Liver (tissue), 9 donors: ENCODE results near the gene MYH13. TPM values are rescaled to one million over a fixed set of nuclear protein-coding genes. Genes with fewer than 3 reads are reported as not detected.

Source experiments
- DNase-seq: peaks from one replicate; pipeline ENCODE4 v3.0.0-alpha.2; 2017; ENCODE audit warnings: low spot score
- H3K27ac ChIP-seq, 2 donors: one replicate each; pipeline ENCODE4 v1.7.0; 2013; ENCODE audit warnings: inconsistent platforms in 2 of 2, low read length in 2 of 2, control low read depth in 1 of 2, low read depth in 1 of 2, mild to moderate bottlenecking in 1 of 2
- H3K27me3 ChIP-seq, 4 donors: one replicate each; pipeline versions ENCODE4 v1.6.1 to v1.7.0; 2013; ENCODE audit warnings: low read length in 3 of 4, inconsistent platforms in 1 of 4, mild to moderate bottlenecking in 1 of 4, moderate library complexity in 1 of 4; ENCODE audit not compliant: control insufficient read depth in 4 of 4, insufficient read depth in 4 of 4
- H3K36me3 ChIP-seq, 4 donors: one replicate each; pipeline versions ENCODE4 v1.6.1 to v1.7.0; 2013; ENCODE audit warnings: low read length in 3 of 4, mild to moderate bottlenecking in 3 of 4, low read depth in 1 of 4, moderate library complexity in 1 of 4; ENCODE audit not compliant: control insufficient read depth in 4 of 4, insufficient read depth in 3 of 4
- H3K4me1 ChIP-seq, 4 donors: one replicate each; pipeline versions ENCODE4 v1.6.1 to v1.7.0; 2013; ENCODE audit warnings: low read length in 3 of 4, mild to moderate bottlenecking in 3 of 4, moderate library complexity in 1 of 4; ENCODE audit not compliant: control insufficient read depth in 4 of 4, insufficient read depth in 4 of 4
- H3K4me3 ChIP-seq, 3 donors: one replicate each; pipeline versions ENCODE4 v1.6.1 to v1.7.0; 2013; ENCODE audit warnings: low read length in 3 of 3, control low read depth in 1 of 3, low read depth in 1 of 3, mild to moderate bottlenecking in 1 of 3
- H3K9ac ChIP-seq, 2 donors: one replicate each; pipeline ENCODE4 v1.7.0; 2013; ENCODE audit warnings: low read length in 2 of 2, mild to moderate bottlenecking in 2 of 2, moderate library complexity in 2 of 2, control low read depth in 1 of 2, low read depth in 1 of 2
- H3K9me3 ChIP-seq, 4 donors: one replicate each; pipeline versions ENCODE4 v1.6.1 to v1.7.0; 2013; ENCODE audit warnings: low read length in 3 of 4; ENCODE audit not compliant: control insufficient read depth in 4 of 4
- EGR1 ChIP-seq, 2 donors: IDR thresholded peaks; 2 replicates each; pipeline ENCODE4 v1.6.1; 2016 to 2018; ENCODE audit warnings: antibody characterized with exemption in 2 of 2, low read depth in 2 of 2
- FOXA1 ChIP-seq: IDR thresholded peaks from 2 replicates; pipeline ENCODE4 v1.6.1; 2016; ENCODE audit warnings: antibody characterized with exemption
- FOXA2 ChIP-seq: IDR thresholded peaks from 2 replicates; pipeline ENCODE4 v1.6.1; 2016; ENCODE audit warnings: antibody characterized with exemption
- GABPA ChIP-seq, 2 donors: IDR thresholded peaks in 1 of 2; conservative IDR thresholded peaks in 1 of 2; 2 replicates each; pipeline ENCODE4 v1.6.1; 2016; ENCODE audit warnings: antibody characterized with exemption in 2 of 2, mild to moderate bottlenecking in 1 of 2, moderate library complexity in 1 of 2
- HNF4A ChIP-seq, 2 donors: conservative IDR thresholded peaks; 2 replicates each; pipeline ENCODE4 v1.6.1; 2016; ENCODE audit warnings: antibody characterized with exemption in 2 of 2, mild to moderate bottlenecking in 2 of 2
- HNF4G ChIP-seq: IDR thresholded peaks from 2 replicates; pipeline ENCODE4 v1.6.1; 2016; ENCODE audit warnings: antibody characterized with exemption
- JUND ChIP-seq, 2 donors: IDR thresholded peaks; 2 replicates each; pipeline ENCODE4 v1.6.1; 2016; ENCODE audit warnings: antibody characterized with exemption in 2 of 2
- NR2F2 ChIP-seq: IDR thresholded peaks from 2 replicates; pipeline ENCODE4 v1.6.1; 2016; ENCODE audit warnings: antibody characterized with exemption
- RAD21 ChIP-seq, 2 donors: IDR thresholded peaks; 2 replicates each; pipeline ENCODE4 v1.6.1; 2016; ENCODE audit warnings: antibody characterized with exemption in 2 of 2, mild to moderate bottlenecking in 2 of 2
- RXRA ChIP-seq, 2 donors: IDR thresholded peaks; 2 replicates each; pipeline ENCODE4 v1.6.1; 2017 to 2018; ENCODE audit warnings: antibody characterized with exemption in 2 of 2, mild to moderate bottlenecking in 1 of 2
- TAF1 ChIP-seq: conservative IDR thresholded peaks from 2 replicates; pipeline ENCODE4 v1.6.1; 2016; ENCODE audit warnings: antibody characterized with exemption, mild to moderate bottlenecking
- YY1 ChIP-seq: IDR thresholded peaks from 2 replicates; pipeline ENCODE4 v1.6.1; 2016; ENCODE audit warnings: antibody characterized with exemption, mild to moderate bottlenecking
- WGBS: extraction: QIAGEN DNeasy Blood & Tissue Kit; methylation state at CpG from one replicate; pipeline ENCODE4 v1.1.7; 2013; 5-methylcytosine and 5-hydroxymethylcytosine counted together
- polyA plus RNA-seq, 2 donors: library from polyadenylated mRNA; stranded (reverse) in 1 of 2; unstranded in 1 of 2; fragments of 200-250 nt in 1 of 2; fragments of >200 nt in 1 of 2; fragmentation: Nextera tagmentation in 1 of 2; extraction: Ambion mirVana in 1 of 2; gene quantifications; one replicate each; pipeline versions ENCODE4 v1.2.1 to v1.2.3, GENCODE V29; 2013 to 2015
- total RNA-seq, 2 donors: library from RNA; depleted of rRNA; stranded (reverse); fragments of >200 nt; gene quantifications; one replicate each; pipeline ENCODE4 v1.2.3, GENCODE V29; 2014
- TF ChIP-seq, protein P1 (sequence below): IDR thresholded peaks from 2 replicates; pipeline ENCODE4 v1.6.1; 2016; ENCODE audit warnings: antibody characterized with exemption
- TF ChIP-seq, protein P2 (sequence below): IDR thresholded peaks from 2 replicates; pipeline ENCODE4 v1.6.1; 2016; ENCODE audit warnings: antibody characterized with exemption
- TF ChIP-seq, protein P3 (sequence below): IDR thresholded peaks from 2 replicates; pipeline ENCODE4 v1.6.1; 2016; ENCODE audit warnings: antibody characterized with exemption
- TF ChIP-seq, protein P4 (sequence below): IDR thresholded peaks from 2 replicates; pipeline ENCODE4 v1.6.1; 2016; ENCODE audit warnings: antibody characterized with exemption, mild to moderate bottlenecking
- donor health status: healthy.
- donor health status: healthy.
- donor health status: healthy.
- donor health status: healthy.
- donor health status: healthy.

Gene MYH13
- total and polyA plus RNA-seq, 4 donors, result not detected

DNA sequence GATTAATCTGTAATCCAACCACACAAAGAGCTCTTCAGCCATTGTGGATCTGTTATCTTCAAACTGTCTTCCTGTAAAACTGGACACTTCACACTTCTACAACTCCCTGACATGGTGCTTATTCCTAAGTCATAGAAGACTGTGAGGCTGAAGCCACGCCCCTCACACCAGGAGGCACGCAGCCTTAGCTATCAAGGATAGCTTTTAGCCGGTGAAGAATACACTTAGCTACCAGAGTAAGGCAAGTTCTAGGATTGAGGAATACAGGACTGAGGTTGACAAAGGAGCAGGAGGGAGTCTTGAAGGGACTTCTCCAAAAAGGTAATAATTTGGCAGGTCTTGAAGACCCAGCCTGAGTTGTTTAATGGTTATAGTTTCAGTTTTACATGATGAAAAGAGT lies 94.6 kb downstream of the MYH13 start:
- Histone ChIP-seq H3K9me3 (no peaks in the 10 kb centered on the region), H3K9ac (no peak overlapping the region), H3K27ac (no peak overlapping the region), H3K36me3 (no peaks in the 10 kb centered on the region), H3K27me3 (peaks cover 0 to 3% (median 0%) of the 10 kb centered on the region in 4 donors), H3K4me1 (no peaks in the 10 kb centered on the region), H3K4me3 (no peak overlapping the region)
- DNase-seq, result no peak
- 23% methylated on average over 3 of the region's 3 CpGs for WGBS
- TF ChIP-seq, protein P1, sequence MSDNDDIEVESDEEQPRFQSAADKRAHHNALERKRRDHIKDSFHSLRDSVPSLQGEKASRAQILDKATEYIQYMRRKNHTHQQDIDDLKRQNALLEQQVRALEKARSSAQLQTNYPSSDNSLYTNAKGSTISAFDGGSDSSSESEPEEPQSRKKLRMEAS, result no peak
- no peak for TF ChIP-seq EGR1 (IDR thresholded peaks at IDR 0.05; ENCODE audit: low read depth in 2 of 2)
- no peak for TF ChIP-seq RAD21 (IDR thresholded peaks at IDR 0.05)
- TF ChIP-seq FOXA1, result no peak
- TF ChIP-seq, protein P2, sequence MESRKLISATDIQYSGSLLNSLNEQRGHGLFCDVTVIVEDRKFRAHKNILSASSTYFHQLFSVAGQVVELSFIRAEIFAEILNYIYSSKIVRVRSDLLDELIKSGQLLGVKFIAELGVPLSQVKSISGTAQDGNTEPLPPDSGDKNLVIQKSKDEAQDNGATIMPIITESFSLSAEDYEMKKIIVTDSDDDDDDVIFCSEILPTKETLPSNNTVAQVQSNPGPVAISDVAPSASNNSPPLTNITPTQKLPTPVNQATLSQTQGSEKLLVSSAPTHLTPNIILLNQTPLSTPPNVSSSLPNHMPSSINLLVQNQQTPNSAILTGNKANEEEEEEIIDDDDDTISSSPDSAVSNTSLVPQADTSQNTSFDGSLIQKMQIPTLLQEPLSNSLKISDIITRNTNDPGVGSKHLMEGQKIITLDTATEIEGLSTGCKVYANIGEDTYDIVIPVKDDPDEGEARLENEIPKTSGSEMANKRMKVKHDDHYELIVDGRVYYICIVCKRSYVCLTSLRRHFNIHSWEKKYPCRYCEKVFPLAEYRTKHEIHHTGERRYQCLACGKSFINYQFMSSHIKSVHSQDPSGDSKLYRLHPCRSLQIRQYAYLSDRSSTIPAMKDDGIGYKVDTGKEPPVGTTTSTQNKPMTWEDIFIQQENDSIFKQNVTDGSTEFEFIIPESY, result no peak
- no peak for TF ChIP-seq RXRA (IDR thresholded peaks at IDR 0.05)
- TF ChIP-seq NR2F2, result no peak
- TF ChIP-seq HNF4G, result no peak
- no peak for TF ChIP-seq FOXA2
- no peak for TF ChIP-seq YY1
- TF ChIP-seq HNF4A (conservative IDR thresholded peaks at IDR 0.05), result no peak
- TF ChIP-seq, protein P3, sequence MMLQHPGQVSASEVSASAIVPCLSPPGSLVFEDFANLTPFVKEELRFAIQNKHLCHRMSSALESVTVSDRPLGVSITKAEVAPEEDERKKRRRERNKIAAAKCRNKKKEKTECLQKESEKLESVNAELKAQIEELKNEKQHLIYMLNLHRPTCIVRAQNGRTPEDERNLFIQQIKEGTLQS, result no peak
- TF ChIP-seq JUND (IDR thresholded peaks at IDR 0.05), result no peak
- TF ChIP-seq, protein P4, sequence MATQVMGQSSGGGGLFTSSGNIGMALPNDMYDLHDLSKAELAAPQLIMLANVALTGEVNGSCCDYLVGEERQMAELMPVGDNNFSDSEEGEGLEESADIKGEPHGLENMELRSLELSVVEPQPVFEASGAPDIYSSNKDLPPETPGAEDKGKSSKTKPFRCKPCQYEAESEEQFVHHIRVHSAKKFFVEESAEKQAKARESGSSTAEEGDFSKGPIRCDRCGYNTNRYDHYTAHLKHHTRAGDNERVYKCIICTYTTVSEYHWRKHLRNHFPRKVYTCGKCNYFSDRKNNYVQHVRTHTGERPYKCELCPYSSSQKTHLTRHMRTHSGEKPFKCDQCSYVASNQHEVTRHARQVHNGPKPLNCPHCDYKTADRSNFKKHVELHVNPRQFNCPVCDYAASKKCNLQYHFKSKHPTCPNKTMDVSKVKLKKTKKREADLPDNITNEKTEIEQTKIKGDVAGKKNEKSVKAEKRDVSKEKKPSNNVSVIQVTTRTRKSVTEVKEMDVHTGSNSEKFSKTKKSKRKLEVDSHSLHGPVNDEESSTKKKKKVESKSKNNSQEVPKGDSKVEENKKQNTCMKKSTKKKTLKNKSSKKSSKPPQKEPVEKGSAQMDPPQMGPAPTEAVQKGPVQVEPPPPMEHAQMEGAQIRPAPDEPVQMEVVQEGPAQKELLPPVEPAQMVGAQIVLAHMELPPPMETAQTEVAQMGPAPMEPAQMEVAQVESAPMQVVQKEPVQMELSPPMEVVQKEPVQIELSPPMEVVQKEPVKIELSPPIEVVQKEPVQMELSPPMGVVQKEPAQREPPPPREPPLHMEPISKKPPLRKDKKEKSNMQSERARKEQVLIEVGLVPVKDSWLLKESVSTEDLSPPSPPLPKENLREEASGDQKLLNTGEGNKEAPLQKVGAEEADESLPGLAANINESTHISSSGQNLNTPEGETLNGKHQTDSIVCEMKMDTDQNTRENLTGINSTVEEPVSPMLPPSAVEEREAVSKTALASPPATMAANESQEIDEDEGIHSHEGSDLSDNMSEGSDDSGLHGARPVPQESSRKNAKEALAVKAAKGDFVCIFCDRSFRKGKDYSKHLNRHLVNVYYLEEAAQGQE, result no peak
- no peak for TF ChIP-seq GABPA (IDR thresholded peaks at IDR 0.05 in 1 of 2, conservative IDR thresholded peaks at IDR 0.05 in 1 of 2)

DNA sequence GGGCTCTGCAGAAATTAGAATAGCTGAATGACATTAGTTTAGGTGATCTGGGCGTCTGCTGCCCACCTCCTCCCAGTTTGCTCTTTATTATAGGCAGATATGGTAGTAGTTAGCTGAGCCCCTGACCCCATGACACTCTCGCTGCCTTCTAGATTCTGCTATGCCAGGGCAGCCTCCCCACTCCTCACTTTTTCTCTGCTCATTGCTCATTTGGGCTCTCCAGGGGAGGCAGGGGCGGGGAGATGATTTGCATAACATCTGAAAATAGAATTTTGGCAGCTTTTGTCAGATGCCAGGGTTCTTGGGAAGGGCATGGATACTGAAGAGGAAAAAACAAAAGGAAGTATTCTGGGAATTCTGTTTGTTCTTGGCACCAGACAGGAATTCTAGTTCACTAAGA lies 96.4 kb downstream of the MYH13 start:
- Histone ChIP-seq H3K9me3 (no peaks in the 10 kb centered on the region), H3K27me3 (peaks cover 0 to 3% (median under 1%) of the 10 kb centered on the region in 4 donors), H3K4me1 (no peaks in the 10 kb centered on the region), H3K36me3 (no peaks in the 10 kb centered on the region), H3K27ac (no peak overlapping the region), H3K9ac (no peak overlapping the region), H3K4me3 (no peak overlapping the region)
- WGBS, result 51% methylated on average over 3 of the region's 3 CpGs
- no peak for DNase-seq
- TF ChIP-seq EGR1 (IDR thresholded peaks at IDR 0.05; ENCODE audit: low read depth in 2 of 2), result no peak
- TF ChIP-seq, protein P3, result no peak
- TF ChIP-seq JUND (IDR thresholded peaks at IDR 0.05), result no peak
- no peak for TF ChIP-seq FOXA2
- no peak for TF ChIP-seq GABPA (IDR thresholded peaks at IDR 0.05 in 1 of 2, conservative IDR thresholded peaks at IDR 0.05 in 1 of 2)
- no peak for TF ChIP-seq FOXA1
- no peak for TF ChIP-seq RXRA (IDR thresholded peaks at IDR 0.05)
- TF ChIP-seq HNF4A (conservative IDR thresholded peaks at IDR 0.05), result no peak
- TF ChIP-seq, protein P4, result no peak
- no peak for TF ChIP-seq HNF4G
- no peak for TF ChIP-seq TAF1
